HG02623 (cell line): Measurements from ENCODE around the gene ASCL1.

Source experiments
- ATAC-seq: cut with Tn5 transposase; IDR thresholded peaks from one replicate; pipeline ENCODE4 v1.9.1; 2021; ENCODE audit warnings: moderate library complexity; ENCODE audit not compliant: unreplicated experiment

Gene ASCL1

DNA sequence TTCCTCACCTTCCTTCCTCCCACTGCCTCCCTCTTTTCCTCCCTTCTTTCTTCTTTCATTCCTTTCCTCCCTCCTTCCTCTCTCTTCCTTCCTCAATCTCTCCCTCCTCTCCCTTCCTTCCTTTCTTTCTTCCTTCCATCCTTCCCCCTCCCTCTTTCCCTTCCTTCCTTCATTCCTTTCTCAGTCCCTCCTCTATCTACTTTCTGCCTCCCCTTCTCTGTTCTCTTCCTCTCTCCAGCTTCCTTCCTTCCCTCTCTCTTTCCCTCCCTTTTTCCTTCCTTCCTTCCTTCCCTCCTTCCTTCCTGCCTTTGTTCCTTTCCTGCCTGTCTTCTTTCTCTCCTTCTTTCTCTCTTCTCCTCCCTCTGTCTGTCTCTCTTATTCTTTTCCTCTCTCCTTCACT is 16.1 kb downstream of the ASCL1 start:
- ATAC-seq, result no peak

DNA sequence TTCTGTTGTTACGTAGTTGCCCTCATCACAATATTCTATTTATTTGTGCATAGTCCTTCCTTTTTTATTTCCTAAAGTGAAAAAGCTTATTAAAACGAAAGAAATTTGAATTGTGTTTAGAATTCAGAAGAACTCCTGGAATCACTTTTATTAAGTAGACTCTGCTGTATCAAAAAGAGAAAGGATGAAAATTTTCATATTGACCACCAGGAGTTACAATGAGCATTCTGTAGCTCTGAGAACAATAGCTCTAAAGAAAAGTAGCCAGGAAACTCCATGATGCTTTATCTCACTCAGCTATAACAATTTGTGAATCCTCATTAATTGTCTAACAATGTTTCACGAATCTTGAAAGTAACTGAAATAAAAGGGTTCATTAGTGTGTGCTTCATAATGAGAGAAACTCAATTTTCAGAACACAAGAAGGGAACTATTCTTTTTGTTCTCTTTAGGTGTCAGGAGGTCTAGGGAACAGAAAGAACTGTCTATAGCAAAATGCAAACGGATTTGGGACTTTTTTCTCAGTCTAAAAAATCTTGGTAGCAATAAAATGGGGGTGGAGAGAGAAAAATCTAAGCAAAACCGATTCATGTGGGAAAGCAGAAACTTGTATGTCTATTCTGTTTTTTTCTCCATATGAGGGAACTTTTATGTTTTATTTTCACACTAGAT is 19.3 kb downstream of the ASCL1 start:
- no peak for ATAC-seq

GRCh38 chr12:102977945-102978706 is 20.7 kb downstream of the ASCL1 start:
- ATAC-seq, result no peak

DNA sequence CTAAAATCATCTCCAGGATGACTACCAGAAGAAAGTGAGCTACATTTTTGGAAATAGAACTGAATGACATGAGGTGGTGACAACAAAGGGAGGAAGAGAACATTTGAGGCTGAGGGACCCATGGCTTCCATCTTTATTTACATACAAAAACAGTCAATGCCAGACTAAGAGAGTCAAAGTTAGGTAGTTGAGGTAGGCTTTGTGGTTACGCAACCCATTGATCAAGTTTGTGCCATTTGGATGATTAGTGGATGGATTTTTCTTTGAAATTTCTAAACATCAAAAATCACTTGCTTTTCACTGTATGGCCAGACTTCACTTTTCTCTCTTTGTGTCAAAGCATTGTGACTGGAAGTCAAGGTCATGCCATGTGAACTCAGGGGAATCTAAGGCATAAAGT is 22.9 kb downstream of the ASCL1 start:
- no peak for ATAC-seq

GRCh38 chr12:102990419-102990818 is 32.9 kb downstream of the ASCL1 start:
- no peak for ATAC-seq

DNA sequence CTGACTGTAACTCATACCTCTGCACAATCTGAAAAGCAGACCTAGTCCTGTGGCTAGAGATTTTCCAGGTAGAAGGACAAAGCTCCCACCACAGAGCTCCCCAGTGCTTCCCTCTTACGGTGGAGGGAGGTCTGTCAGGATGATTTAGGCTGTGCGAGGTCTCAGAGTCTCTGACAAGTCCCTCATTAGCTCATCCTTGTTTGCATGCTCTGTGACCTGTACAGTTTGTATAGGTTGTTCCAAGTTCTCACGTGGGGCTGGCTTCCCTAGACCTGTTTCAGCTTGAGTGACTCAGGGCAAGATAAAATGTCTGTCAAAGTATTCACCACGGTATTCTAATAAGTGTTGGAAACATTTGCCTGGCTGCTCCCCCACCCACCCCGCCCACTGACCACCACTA is 34.8 kb downstream of the ASCL1 start:
- ATAC-seq, result no peak

GRCh38 chr12:102992720-102993119 is 35.2 kb downstream of the ASCL1 start:
- no peak for ATAC-seq

DNA sequence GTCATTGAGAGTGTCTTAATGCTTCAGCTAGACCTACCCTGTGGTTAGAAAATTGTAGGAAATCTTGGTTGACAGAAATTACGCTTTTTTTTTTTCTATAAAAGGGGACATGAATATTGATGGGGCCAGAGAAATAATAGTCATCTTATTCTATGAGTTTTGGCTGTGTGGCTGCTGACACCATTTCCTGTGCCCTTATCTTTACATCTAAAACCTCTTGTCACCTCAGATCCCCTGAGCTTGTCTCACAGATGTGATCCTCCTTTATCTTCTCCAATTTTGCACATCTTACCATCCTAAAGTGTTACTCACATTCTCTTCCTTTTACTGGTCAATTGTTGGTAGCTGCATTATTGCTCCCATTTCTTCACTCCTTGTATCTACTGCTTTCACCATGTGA is 36.1 kb downstream of the ASCL1 start:
- no peak for ATAC-seq

GRCh38 chr12:102995372-102995771 is 37.9 kb downstream of the ASCL1 start:
- ATAC-seq, result no peak
